Activated B cell treated with CpG ODN at 0.5 μM for 24 hours (primary cell): ENCODE measurements around the gene SDHB. TPM values are rescaled to one million over a fixed set of nuclear protein-coding genes. Genes with fewer than 3 reads are reported as not detected.

Experiments
- ATAC-seq: fragments of 200-7000 bp; cut with Tn5 transposase; one replicate; pipeline ENCODE4 v1.10.0; 2021; ENCODE audit warnings: low read depth, mild to moderate bottlenecking, moderate library complexity
- CTCF ChIA-PET: fragments of 350-600 bp; sonication (Branson Sonifier 250); formaldehyde crosslinking; loops from one replicate; lab custom pipeline; 2021; ENCODE audit warnings: antibody characterized with exemption; lab: Charles Lee
- POLR2A ChIA-PET: fragments of 350-600 bp; sonication (Branson Sonifier 250); formaldehyde crosslinking; loops from one replicate; lab custom pipeline; 2021; ENCODE audit warnings: antibody characterized with exemption; lab: Charles Lee
- DNase-seq: peaks from one replicate; pipeline ENCODE4 v3.0.0; 2022
- H3K27ac Mint-ChIP-seq: one replicate; pipeline ENCODE4 v1.8.0; 2020; ENCODE audit warnings: mixed read lengths
- H3K27me3 Mint-ChIP-seq: one replicate; pipeline ENCODE4 v1.8.0; 2021; ENCODE audit warnings: mixed read lengths
- H3K36me3 Mint-ChIP-seq: one replicate; pipeline ENCODE4 v1.8.0; 2021; ENCODE audit warnings: low read depth, mixed read lengths
- H3K4me1 Mint-ChIP-seq: one replicate; pipeline ENCODE4 v1.8.0; 2021; ENCODE audit warnings: mixed read lengths
- H3K4me3 Mint-ChIP-seq: one replicate; pipeline ENCODE4 v1.8.0; 2020; ENCODE audit warnings: mild to moderate bottlenecking, mixed read lengths
- H3K9me3 Mint-ChIP-seq: one replicate; pipeline ENCODE4 v1.8.0; 2020; ENCODE audit warnings: mixed read lengths
- intact Hi-C: fragments of 100-400 bp; cut with micrococcal nuclease; formaldehyde crosslinking; loops from one replicate; pipeline ENCODE4 v1.15.1; 2024
- total RNA-seq: library from RNA; stranded (reverse); gene quantifications from 2 replicates; pipeline ENCODE4 v1.2.3, GENCODE V29; 2022
- TF ChIP-seq, protein P1 (sequence below): fragments of 200-600 bp; IDR thresholded peaks from one replicate; pipeline ENCODE4 v1.8.0; 2022; ENCODE audit warnings: antibody characterized with exemption, mild to moderate bottlenecking

SDHB gene
- total RNA-seq, 1 donor from 2014 or later: 70.7 TPM

GRCh38 chr1:16983649-16984048, 70.2 kb downstream of the SDHB start:
- intact Hi-C loops: no loop called here
- ChIA-PET POLR2A (no interaction called here), CTCF (no interaction called here)
- Mint-ChIP-seq H3K36me3 (peaks cover 21% of the 10 kb centered on the region), H3K9me3 (no peaks in the 10 kb centered on the region), H3K27me3 (peaks cover 21% of the 10 kb centered on the region), H3K4me1 (peaks cover 8% of the 10 kb centered on the region), H3K4me3 (no peak overlapping the region), H3K27ac (no peak overlapping the region)
- DNase-seq (no peak), ATAC-seq (no peak)
- TF ChIP-seq, protein P1, sequence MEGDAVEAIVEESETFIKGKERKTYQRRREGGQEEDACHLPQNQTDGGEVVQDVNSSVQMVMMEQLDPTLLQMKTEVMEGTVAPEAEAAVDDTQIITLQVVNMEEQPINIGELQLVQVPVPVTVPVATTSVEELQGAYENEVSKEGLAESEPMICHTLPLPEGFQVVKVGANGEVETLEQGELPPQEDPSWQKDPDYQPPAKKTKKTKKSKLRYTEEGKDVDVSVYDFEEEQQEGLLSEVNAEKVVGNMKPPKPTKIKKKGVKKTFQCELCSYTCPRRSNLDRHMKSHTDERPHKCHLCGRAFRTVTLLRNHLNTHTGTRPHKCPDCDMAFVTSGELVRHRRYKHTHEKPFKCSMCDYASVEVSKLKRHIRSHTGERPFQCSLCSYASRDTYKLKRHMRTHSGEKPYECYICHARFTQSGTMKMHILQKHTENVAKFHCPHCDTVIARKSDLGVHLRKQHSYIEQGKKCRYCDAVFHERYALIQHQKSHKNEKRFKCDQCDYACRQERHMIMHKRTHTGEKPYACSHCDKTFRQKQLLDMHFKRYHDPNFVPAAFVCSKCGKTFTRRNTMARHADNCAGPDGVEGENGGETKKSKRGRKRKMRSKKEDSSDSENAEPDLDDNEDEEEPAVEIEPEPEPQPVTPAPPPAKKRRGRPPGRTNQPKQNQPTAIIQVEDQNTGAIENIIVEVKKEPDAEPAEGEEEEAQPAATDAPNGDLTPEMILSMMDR: no peak

DNA sequence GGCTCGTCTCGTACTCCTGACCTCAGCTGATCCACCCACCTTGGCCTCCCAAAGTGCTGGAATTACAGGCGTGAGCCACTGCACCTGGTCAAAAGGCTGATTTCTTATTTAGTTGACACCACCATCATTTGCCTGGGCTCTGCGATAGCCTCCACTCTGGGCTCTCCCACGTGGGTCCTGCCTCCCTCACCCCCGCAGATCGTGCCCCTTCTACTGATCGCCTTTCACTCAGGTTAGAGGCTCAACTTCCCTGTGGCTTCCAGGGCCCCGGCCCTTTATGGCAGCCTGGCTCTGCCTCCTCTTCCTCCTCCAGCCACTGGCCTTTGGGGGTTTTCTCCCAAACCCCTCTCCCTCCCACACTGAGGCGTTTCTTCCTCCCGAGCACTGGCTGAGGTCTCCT, 70.9 kb downstream of the SDHB start:
- CTCF ChIA-PET: no interaction called here
- POLR2A ChIA-PET: no interaction called here
- intact Hi-C loops: no loop called here
- TF ChIP-seq, protein P1: no peak
- ATAC-seq (no peak), DNase-seq (no peak)
- Mint-ChIP-seq H3K27ac (no peak overlapping the region), H3K4me1 (peaks cover 8% of the 10 kb centered on the region), H3K36me3 (peaks cover 16% of the 10 kb centered on the region), H3K27me3 (peaks cover 21% of the 10 kb centered on the region), H3K9me3 (no peaks in the 10 kb centered on the region), H3K4me3 (no peak overlapping the region)

- POLR2A ChIA-PET: no interaction called here
- H3K9me3 Mint-ChIP-seq: no peaks in the 10 kb centered on the region
- peaks cover 21% of the 10 kb centered on the region for H3K27me3 Mint-ChIP-seq
- ATAC-seq (no peak), DNase-seq (no peak)
- no peak overlapping the region for H3K27ac Mint-ChIP-seq
- peaks cover 8% of the 10 kb centered on the region for H3K4me1 Mint-ChIP-seq
- peaks cover 8% of the 10 kb centered on the region for H3K36me3 Mint-ChIP-seq
- TF ChIP-seq, protein P1: no peak
- intact Hi-C loops: no loop called here
- H3K4me3 Mint-ChIP-seq: peak overlapping the region; percentile 70
- CTCF ChIA-PET: no interaction called here
Measured at GRCh38 chr1:16981269-16981849, 72.5 kb downstream of the SDHB start.

GRCh38 chr1:16980473-16981268, 73.2 kb downstream of the SDHB start, which contains the start of gene MFAP2:
Gene MFAP2 (minus strand): TSS chr1:16980620. CDS start chr1:16978273, 2,347 bp downstream.
- Mint-ChIP-seq H3K9me3 (no peaks in the 10 kb centered on the region), H3K4me3 (peak within 1 kb of the TSS; percentile 70), H3K27ac (no peak within 1 kb of the TSS), H3K27me3 (peaks cover 21% of the 10 kb centered on the region), H3K36me3 (peaks cover 5% of the 10 kb centered on the region), H3K4me1 (peaks cover 8% of the 10 kb centered on the region)
- CTCF ChIA-PET: no interaction called here
- TF ChIP-seq, protein P1: no peak
- no peak for DNase-seq
- peak; percentile 10 for ATAC-seq
- intact Hi-C loops: no loop called here
- POLR2A ChIA-PET: no interaction called here
